ENCODE results near the gene POLR2F.

The POLR2F gene

DNA sequence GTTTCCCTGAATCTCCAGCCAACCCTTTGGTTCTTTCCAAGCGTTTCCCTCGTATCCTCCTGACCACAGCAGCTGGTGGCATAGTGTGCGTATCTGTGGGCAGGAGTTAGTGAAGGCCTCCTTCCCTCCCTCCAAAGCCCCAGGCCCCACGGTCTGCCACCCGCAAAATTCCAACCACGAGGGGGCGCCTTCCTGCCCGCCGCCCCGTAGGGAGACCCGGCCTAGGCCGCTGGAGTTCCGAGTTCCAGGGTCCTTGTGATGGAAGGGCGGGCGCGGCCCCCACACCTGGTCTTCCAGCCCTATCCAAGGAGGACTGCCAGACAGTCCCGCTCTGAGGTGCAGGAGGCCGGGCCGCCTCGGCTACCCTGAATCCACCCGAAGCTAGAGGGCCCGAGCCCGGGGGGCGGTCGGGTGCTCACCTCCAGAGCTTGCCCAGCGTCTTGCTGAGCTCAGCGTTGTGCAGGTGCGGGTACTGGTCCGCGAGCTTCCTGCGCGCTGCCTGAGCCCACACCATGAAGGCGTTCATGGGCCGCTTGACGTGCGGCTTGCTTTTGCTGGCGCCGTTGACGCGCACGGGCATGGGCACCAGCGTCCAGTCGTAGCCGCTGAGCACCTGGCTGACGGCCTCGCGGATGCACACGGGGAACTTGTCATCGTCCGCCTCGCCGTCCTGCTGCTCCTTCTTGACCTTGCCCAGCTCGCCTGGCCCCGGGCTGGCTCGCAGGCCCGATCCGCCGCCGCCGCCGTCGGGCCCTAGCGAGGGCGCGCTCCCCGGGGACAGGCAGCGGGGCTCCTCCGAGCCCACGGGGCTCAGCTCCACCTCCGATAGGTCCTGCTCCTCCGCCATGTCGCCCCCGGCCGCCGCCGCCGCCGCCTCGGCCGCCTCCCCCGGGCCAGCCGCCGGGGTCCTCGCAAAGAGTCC lies 29.7 kb downstream of the POLR2F start:
- no peak for DNase-seq

- no peak for DNase-seq
Measured at GRCh38 chr22:37983860-37984791, 30.6 kb downstream of the POLR2F start, which contains the start of gene SOX10. Gene SOX10, minus strand, starts transcription at chr22:37984555. Its CDS starts 771 bp downstream, at chr22:37983784.

DNA sequence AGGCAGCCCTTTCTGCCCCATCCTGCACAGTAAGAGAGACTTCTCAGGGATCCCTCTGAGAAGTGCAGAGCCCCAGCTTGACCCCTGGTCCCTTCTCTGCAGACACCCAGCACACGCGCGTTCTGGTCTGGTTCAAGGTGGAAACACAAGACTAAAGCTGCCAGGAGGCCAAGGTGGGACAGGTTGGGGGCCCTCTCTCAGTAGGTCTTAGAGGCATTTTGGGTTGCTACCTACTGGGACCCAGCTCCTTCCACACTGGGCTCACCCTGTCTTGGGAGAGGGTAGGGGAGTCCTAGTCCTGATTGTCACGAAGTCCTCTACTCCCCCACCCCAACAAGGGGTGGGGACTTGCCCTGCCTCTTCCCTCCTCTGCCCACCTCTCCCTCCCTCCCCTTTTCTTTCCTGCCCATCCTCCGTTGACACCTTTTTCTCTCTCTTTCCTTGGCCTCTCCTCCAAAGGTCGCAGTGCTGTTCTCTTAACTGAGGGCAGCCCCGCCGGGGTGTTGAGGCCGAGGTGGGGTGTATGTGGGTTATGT lies 31.6 kb downstream of the POLR2F start:
- DNase-seq = no peak

- DNase-seq = no peak
Measured at GRCh38 chr22:37985751-37986281, 32.3 kb downstream of the POLR2F start.

DNA sequence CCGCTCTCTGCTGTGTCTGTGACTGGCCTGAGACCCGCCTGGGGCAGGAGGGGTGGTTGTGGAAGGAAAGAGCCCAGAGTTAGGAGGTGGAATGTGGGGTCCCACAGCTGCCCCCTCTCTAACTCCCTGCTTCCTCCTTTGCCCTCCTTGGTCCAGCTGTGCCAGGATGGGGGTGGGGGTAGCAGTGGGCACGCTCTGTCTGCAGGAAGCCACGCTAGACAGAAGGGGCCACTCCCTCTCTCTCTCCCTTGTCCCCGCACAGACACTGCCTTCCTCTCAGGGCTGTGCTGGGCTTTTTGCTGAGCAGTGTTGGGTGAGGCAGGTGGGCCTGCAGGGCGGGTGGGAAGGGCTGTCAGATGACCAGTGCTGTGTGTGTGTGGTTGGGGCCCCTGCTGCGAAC lies 32.9 kb downstream of the POLR2F start:
- no peak for DNase-seq

DNA sequence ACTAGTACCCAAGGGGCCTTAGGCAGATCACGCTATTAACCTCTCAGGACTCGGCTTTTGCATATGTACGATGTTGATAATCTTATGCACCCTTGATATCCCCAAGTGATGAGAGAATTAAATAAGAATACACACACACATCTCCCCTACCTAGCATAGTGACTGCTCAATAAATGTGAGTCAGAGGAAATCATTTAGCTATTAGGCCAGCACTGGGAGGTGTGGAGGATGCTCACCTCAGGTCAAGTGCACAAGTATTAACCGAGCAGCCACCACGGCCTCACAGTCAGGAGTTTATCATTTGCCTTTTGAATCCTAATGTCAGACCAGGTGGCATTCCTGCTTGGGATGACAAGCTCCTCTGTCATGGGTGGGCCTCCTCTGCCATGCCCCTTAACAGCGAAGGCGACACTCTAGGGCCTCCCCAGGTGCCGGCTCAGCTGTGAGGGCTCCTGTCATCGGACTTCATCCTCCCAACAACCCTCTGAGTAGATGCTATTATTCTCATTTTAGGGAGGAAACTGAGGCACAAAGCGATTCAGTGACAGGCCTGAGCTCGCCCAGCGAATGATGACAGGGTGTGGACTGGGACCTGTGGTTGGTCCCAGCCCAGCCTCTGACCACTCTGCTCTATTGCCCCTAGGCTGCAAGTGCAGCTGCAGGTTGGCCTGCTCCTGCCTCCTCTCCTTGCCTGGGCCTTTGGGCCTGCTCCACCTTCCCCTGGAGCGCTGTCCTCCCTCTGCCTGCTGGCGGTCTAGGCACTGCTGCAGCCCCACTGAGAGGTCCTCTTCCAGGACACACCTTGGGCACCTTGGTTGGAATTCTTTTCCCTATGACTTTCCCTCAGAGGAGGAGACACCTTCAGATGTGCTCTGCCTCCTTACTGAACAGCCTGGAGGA lies 35.9 kb downstream of the POLR2F start:
- DNase-seq = no peak

DNA sequence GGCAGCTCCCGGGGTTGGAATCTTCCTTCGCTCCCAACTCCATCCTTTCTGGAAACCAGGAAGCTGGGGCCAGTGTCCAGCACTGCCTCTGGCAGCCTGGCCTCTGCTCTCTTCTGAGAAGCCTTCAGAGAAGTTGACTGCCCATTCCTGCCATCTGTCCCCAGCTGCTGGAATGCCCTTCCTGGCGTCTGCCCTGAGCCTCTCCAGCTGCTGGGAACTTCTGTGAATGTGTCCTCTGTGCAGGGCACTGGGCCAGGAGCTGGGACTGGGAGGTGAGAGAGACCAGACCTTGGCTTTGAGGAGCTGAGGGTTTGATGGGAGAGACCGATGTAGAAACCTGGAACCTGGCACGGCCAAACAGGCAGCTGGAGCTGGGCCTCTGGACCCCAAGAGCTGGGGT lies 36.8 kb downstream of the POLR2F start:
- DNase-seq = no peak

- no peak for DNase-seq
Measured at GRCh38 chr22:37990862-37991261, 37.4 kb downstream of the POLR2F start.

- DNase-seq = no peak
Measured at GRCh38 chr22:37991731-37992442, 38.4 kb downstream of the POLR2F start.

- no peak for DNase-seq
Measured at GRCh38 chr22:37994049-37994448, 40.5 kb downstream of the POLR2F start.

- no peak for DNase-seq
Measured at GRCh38 chr22:37994982-37995381, 41.5 kb downstream of the POLR2F start.

GRCh38 chr22:37995460-37995859 lies 42.0 kb downstream of the POLR2F start:
- no peak for DNase-seq

- no peak for DNase-seq
Measured at GRCh38 chr22:37996079-37996478, 42.6 kb downstream of the POLR2F start.

DNA sequence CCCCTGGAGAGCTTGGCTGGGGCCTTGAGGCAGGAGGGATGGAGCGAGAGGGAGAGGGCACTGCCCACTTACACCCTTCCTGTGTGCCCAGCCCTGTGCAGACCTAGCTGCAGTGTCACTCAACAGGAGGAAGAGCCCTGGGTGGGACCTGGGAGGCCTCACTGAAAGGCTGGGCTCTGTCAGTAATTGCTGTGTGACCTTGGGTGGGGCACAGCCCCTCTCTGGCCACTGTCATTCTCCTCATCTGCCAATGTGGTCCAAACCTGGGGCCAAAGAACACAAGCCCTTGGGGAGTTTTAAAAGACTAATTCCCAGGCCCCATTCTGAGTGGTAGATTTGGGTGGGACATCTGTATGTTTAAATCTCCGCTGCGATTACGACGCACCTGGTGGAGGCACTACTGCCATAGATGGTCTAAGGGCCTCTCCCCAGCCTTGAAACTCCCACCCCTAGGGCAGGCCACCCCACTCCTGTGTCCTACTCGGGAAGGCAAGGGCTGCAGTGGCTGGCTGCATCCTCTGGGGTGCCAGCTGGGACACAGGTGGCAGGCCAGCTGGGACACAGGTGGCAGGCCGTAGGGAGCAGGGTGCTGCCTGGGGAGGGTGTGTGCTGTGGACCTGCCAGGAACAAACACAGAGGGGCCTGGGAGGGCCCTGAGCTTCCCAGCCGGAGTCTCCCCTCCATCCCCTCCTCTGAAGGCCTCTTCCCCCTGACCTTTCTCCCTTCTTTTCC lies 43.2 kb downstream of the POLR2F start:
- DNase-seq = no peak

DNA sequence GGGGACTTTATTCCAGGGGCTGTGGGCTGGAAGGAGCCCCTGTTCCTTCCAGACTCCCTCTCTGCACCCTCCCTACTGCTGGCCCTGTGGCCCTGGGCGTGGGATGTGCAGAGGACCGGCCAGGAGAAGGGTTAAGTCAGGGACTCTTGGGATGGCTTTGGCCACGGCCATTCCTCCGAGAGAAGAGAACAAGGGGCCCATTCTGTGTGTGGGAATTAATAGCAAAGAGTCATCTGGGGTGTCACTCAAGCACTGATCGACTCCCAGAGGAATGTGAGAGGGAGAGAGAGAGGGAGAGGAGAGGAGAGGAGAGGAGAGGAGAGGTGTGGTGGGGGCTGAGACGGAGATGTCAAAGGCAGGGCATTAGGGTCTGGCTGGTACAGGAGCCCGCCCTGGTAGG lies 45.0 kb downstream of the POLR2F start:
- no peak for DNase-seq

- no peak for DNase-seq
Measured at GRCh38 chr22:37999236-37999635, 45.7 kb downstream of the POLR2F start.

GRCh38 chr22:37999640-38000272 lies 46.3 kb downstream of the POLR2F start:
- no peak for DNase-seq

DNA sequence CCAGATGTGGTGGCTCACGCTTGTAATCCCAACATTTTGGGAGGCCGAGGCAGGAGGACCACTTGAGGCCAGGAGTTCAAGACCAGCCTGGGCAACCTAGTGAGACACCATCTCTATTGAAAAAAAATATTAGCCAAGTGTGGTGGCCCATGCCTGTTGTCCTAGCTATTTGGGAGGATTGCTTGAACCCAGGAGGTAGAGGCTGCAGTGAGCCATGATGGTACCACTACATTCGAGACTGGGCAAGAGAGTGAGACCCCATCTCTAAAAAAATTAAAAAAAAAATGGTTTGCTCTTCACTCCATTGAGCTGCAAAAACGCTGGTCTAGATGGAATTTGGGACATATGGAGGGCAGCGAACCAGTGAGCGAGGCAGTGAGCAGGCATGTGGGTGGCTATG lies 52.4 kb downstream of the POLR2F start:
- DNase-seq = no peak

GRCh38 chr22:38006906-38007305 lies 53.4 kb downstream of the POLR2F start:
- no peak for DNase-seq

- no peak for DNase-seq
Measured at GRCh38 chr22:38007330-38007902, 53.9 kb downstream of the POLR2F start.
